Heart left ventricle (tissue), 16 donors: ENCODE results near the gene UBE4B. TPM values are rescaled to one million over a fixed set of nuclear protein-coding genes. Genes with fewer than 3 reads are reported as not detected.

ENCODE experiments used
- ATAC-seq, 4 donors: fragments of 200-7000 bp; cut with Tn5 transposase; one replicate each; pipeline ENCODE4 v1.9.1; 2020 to 2022; ENCODE audit warnings: moderate library complexity in 4 of 4, mild to moderate bottlenecking in 3 of 4, moderate number of reproducible peaks in 1 of 4
- DNase-seq, 5 donors: peaks; one replicate each; pipeline ENCODE4 v3.0.0-alpha.2; 2020
- H3K27ac ChIP-seq, 12 donors: fragments of 200-600 bp; sonication (generic) in 4 of 12; one replicate each; pipeline versions ENCODE4 v1.5.0 to v1.8.0; 2016 to 2022; ENCODE audit warnings: mild to moderate bottlenecking in 2 of 12
- H3K27me3 ChIP-seq, 9 donors: fragments of 200-600 bp; sonication (generic) in 2 of 9; one replicate each; pipeline versions ENCODE4 v1.5.1 to v1.8.0; 2016 to 2022; ENCODE audit warnings: mild to moderate bottlenecking in 3 of 9
- H3K36me3 ChIP-seq, 9 donors: fragments of 200-600 bp; sonication (generic) in 2 of 9; one replicate each; pipeline versions ENCODE4 v1.5.0 to v1.8.0; 2018 to 2022; ENCODE audit warnings: mild to moderate bottlenecking in 2 of 9
- H3K4me1 ChIP-seq, 12 donors: fragments of 200-600 bp; sonication (generic) in 4 of 12; one replicate each; pipeline versions ENCODE4 v1.5.0 to v1.8.0; 2016 to 2022; ENCODE audit warnings: mild to moderate bottlenecking in 3 of 12
- H3K4me3 ChIP-seq, 12 donors: fragments of 200-600 bp; sonication (generic) in 4 of 12; one replicate each; pipeline versions ENCODE4 v1.5.0 to v1.8.0; 2017 to 2022; ENCODE audit warnings: mild to moderate bottlenecking in 9 of 12, moderate library complexity in 4 of 12
- H3K9me3 ChIP-seq, 12 donors: fragments of 200-600 bp; sonication (generic) in 4 of 12; one replicate each; pipeline versions ENCODE4 v1.5.0 to v1.8.0; 2016 to 2022; ENCODE audit warnings: mild to moderate bottlenecking in 1 of 12
- POLR2A ChIP-seq, 2 donors: fragments of 450-650 bp; IDR thresholded peaks; one replicate each; pipeline ENCODE4 v1.6.1; 2017; ENCODE audit warnings: antibody characterized with exemption in 2 of 2, mild to moderate bottlenecking in 2 of 2, moderate library complexity in 2 of 2
- WGBS, 4 donors: extraction: QIAGEN DNeasy Blood & Tissue Kit in 2 of 4; methylation state at CpG; one replicate each; pipeline versions ENCODE4 v1.1.5 to v1.1.7; 2013 to 2018; 5-methylcytosine and 5-hydroxymethylcytosine counted together
- intact Hi-C, 10 donors: fragments of 100-400 bp; cut with DNase I; formaldehyde crosslinking; loops; one replicate each; pipeline versions ENCODE4 v1.11.1 to v1.14.2; 2022
- polyA plus RNA-seq, 2 donors: library from polyadenylated mRNA; stranded (reverse); fragments of 200-250 nt; gene quantifications; one replicate each; pipeline ENCODE4 v1.2.3, GENCODE V29; 2013
- total RNA-seq, 9 donors: library from RNA; depleted of rRNA in 2 of 9; stranded (reverse); fragments of >200 nt in 2 of 9; fragmentation: NEBNext Ultra II Directional in 3 of 9; extraction: Animal tissue kit (Norgen Biotek cat#: 25700) in 3 of 9; gene quantifications; one replicate each; pipeline versions ENCODE4 v1.1.0 to v1.2.4, GENCODE V29; 2016 to 2023
- TF ChIP-seq, protein P1 (sequence below), 12 donors: fragments of 200-600 bp; sonication (generic) in 4 of 12; IDR thresholded peaks; one replicate each; pipeline versions ENCODE4 v1.5.0 to v1.8.0; 2018 to 2022; ENCODE audit warnings: antibody characterized with exemption in 12 of 12, mild to moderate bottlenecking in 5 of 12
- donor health status: ischemic (EF 13 %, LVEDD 7.1; RV severe dilation, severe dysfunction).
- donor health status: healthy with polysubstance abuse.
- donor health status: DM: no; HTN: yes; CAD: no.
- donor health status: DM: no; HTN: no; CAD: no.
- donor health status: ischemic (EF 25% LVEDD 6.9; RV normal size, moderate dysfunction).
- donor health status: ischemic (EF 25% LVEDD 5.7; RV mildly dilated, moderate dysfunction).
- donor health status: healthy.
- donor health status: DM: yes; HTN: yes; CAD: no.
- donor health status: ischemic (EF 35%, LVEDD 5.7; RV mildly dilated, moderate dysfunction).
- donor health status: nonischemic (EF 11% LVEDD 7.7; RV severe dilation, severe dysfunction).
- donor health status: DM: yes; HTN: yes; CAD: no.
- donor health status: PGD.
- donor health status: ischemic (EF 29% LVEDD 5.4; RV normal size, mild dysfunction).
- donor health status: nonischemic (EF 23%, LVEDD 6.1; RV moderate dilation, normal function).

The UBE4B gene
- total and polyA plus RNA-seq, 11 donors: 18.5 to 132 (median 67.3) TPM

DNA sequence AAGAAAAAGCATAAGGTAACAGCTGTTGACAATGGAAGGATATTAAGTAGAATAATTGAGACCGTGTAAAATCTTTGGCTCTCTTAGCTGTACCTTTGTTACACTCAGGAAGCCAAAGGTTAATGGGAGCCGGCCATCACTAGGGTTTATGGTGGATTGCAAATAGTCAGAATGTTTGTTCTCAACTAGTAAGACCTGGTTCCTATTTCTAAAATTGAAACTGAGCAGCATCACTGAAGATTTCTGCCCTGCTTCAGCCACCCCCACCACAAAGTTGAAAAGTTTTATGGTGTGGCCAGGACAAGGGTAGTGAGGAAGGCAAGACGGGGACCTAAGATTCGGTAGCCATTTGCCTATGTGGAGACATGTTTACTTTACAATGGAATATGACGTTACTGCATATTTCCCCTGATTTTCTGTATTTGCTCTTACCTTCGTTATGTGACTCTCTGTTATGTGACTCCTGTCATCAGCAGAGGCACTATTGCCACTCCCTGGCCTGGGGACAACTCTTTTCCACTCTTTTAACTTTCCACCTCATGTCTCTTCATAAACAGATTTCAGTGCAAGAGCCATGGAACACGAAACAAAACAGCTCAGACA lies 136.3 kb downstream of the UBE4B start:
- Histone ChIP-seq H3K27me3 (no peaks in the 10 kb centered on the region), H3K4me3 (no peak overlapping the region), H3K27ac (no peak overlapping the region), H3K36me3 (peaks cover 0 to 99% (median 96%) of the 10 kb centered on the region in 9 donors), H3K4me1 (peaks cover 0 to 7% (median 0%) of the 10 kb centered on the region in 12 donors), H3K9me3 (no peaks in the 10 kb centered on the region)
- no peak for ATAC-seq
- intact Hi-C loops: no loop called here
- DNase-seq: no peak
- no peak for TF ChIP-seq POLR2A (IDR thresholded peaks at IDR 0.05)
- TF ChIP-seq, protein P1, sequence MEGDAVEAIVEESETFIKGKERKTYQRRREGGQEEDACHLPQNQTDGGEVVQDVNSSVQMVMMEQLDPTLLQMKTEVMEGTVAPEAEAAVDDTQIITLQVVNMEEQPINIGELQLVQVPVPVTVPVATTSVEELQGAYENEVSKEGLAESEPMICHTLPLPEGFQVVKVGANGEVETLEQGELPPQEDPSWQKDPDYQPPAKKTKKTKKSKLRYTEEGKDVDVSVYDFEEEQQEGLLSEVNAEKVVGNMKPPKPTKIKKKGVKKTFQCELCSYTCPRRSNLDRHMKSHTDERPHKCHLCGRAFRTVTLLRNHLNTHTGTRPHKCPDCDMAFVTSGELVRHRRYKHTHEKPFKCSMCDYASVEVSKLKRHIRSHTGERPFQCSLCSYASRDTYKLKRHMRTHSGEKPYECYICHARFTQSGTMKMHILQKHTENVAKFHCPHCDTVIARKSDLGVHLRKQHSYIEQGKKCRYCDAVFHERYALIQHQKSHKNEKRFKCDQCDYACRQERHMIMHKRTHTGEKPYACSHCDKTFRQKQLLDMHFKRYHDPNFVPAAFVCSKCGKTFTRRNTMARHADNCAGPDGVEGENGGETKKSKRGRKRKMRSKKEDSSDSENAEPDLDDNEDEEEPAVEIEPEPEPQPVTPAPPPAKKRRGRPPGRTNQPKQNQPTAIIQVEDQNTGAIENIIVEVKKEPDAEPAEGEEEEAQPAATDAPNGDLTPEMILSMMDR (IDR thresholded peaks at IDR 0.05): no peak
- 88 to 92% (median 90%) methylated on average over 7 of the region's 7 CpGs for WGBS, 4 donors

DNA sequence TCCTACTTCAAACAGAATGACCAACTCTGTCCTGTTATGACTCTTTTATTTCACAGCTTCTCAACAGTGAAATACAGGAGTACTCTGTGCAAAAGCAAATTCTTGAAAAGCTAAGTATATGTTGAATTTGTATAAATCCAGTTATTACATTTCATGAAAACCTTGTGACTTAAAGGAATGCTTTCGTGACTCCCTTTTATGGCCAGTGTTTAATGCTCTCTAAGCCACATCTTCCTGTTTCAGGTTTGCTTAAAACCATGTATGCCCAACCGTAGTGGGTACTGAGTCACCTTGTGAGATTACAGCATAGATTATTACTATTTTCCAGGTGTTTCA lies 137.4 kb downstream of the UBE4B start:
- H3K4me1 ChIP-seq: peaks cover 0 to 4% (median 0%) of the 10 kb centered on the region in 12 donors
- DNase-seq (no peak), ATAC-seq (no peak)
- H3K27ac ChIP-seq: peak overlapping the region in 1 of 12 donors; percentile 10
- peaks cover 0 to 96% (median 90%) of the 10 kb centered on the region in 9 donors for H3K36me3 ChIP-seq
- H3K27me3 ChIP-seq: no peaks in the 10 kb centered on the region
- no peak overlapping the region for H3K4me3 ChIP-seq
- 85 to 93% (median 89%) methylated on average over 2 of the region's 2 CpGs for WGBS, 4 donors
- intact Hi-C loops: no loop called here
- H3K9me3 ChIP-seq: no peaks in the 10 kb centered on the region
- TF ChIP-seq, protein P1 (IDR thresholded peaks at IDR 0.05): no peak
- TF ChIP-seq POLR2A (IDR thresholded peaks at IDR 0.05): no peak

DNA sequence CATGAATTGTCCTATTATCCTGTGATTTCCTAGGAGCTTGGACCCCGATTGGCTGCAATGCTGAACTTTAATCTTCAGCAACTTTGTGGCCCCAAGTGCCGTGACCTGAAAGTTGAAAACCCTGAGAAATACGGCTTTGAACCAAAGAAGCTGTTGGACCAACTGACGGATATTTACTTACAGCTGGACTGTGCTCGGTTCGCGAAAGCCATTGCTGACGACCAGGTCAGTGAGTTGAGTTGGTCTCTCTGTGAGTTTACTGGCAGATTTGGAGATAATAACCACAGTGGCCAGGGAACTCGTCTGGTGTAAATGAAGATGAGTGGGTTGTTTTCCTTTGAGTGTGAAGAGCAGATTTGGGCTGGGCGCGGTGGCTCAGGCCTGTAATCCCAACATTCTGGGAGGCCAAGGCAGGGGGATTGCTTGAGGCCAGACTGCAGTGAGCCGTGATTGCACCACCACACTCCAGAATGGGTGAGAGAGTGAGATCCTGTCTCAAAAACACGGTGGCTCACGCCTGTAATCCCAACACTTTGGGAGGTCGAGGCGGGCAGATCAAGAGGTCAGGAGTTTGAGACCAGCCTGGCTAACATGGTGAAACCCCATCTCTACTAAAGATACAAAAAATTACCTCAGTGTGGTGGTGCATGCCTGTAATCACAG lies 138.5 kb downstream of the UBE4B start:
- no peak for ATAC-seq
- WGBS, 4 donors: 93 to 96% (median 94%) methylated on average over 16 of the region's 16 CpGs
- peaks cover 0 to 7% (median 0%) of the 10 kb centered on the region in 12 donors for H3K9me3 ChIP-seq
- peaks cover 0 to 4% (median 0%) of the 10 kb centered on the region in 12 donors for H3K4me1 ChIP-seq
- no peak overlapping the region for H3K4me3 ChIP-seq
- no peaks in the 10 kb centered on the region for H3K27me3 ChIP-seq
- intact Hi-C loops: no loop called here
- H3K36me3 ChIP-seq: peaks cover 0 to 94% (median 86%) of the 10 kb centered on the region in 9 donors
- no peak overlapping the region for H3K27ac ChIP-seq
- no peak for DNase-seq
- TF ChIP-seq POLR2A (IDR thresholded peaks at IDR 0.05): no peak
- TF ChIP-seq, protein P1 (IDR thresholded peaks at IDR 0.05): no peak

DNA sequence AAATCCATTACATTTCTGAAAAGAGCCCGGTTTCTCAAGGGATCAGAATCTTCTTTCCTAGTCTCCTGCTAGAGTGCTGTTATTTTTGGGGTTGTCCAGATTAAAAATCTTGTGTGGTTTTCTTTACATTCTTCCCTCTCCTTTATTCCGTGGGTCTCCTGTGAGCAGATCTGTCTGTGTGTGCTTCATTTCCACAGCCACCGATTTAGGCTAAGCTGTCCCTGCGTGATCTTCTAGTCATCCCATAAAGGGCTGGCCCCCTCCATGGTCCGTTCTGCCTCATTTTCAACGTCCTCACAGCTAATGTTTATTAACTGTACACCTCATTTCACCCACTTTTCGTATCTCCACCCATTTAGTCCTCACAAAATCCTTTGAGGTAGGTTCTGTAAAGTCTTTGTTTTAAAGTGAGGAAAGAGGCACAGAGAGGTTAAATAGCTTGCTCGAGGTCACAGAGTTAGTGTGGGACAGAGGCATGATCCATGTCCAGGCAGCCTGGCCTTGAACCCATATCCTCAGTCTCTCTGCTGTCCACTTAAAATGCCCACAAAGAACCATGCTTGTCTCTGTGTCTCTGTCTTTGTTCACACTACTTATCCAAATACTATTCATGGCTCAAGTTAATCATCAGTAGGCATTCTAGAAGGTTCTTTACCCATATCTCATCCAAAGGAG lies 139.4 kb downstream of the UBE4B start:
- intact Hi-C loops: no loop called here
- H3K27ac ChIP-seq: no peak overlapping the region
- H3K27me3 ChIP-seq: no peaks in the 10 kb centered on the region
- no peak for TF ChIP-seq POLR2A (IDR thresholded peaks at IDR 0.05)
- TF ChIP-seq, protein P1 (IDR thresholded peaks at IDR 0.05): no peak
- peaks cover 0 to 4% (median 0%) of the 10 kb centered on the region in 12 donors for H3K4me1 ChIP-seq
- H3K9me3 ChIP-seq: peaks cover 0 to 7% (median 0%) of the 10 kb centered on the region in 12 donors
- ATAC-seq (no peak), DNase-seq (no peak)
- 93 to 95% (median 94%) methylated on average over 8 of the region's 8 CpGs for WGBS, 4 donors
- H3K4me3 ChIP-seq: no peak overlapping the region
- peaks cover 0 to 87% (median 79%) of the 10 kb centered on the region in 9 donors for H3K36me3 ChIP-seq
